GM21423 (cell line): ENCODE results near the gene C15orf61.

Source experiments
- ATAC-seq: cut with Tn5 transposase; IDR thresholded peaks from one replicate; pipeline ENCODE4 v1.9.1; 2021; ENCODE audit warnings: mild to moderate bottlenecking, moderate library complexity; ENCODE audit not compliant: unreplicated experiment

Gene C15orf61

GRCh38 chr15:67579164-67579563, 58.2 kb downstream of the C15orf61 start:
- no peak for ATAC-seq
